Measurements from ENCODE around the gene DNAH3.
"Not testable (repeated sequence)": the region's sequence is repeated elsewhere in the genome, so short reads cannot be mapped to it uniquely, and the experiment has no call there.

Gene DNAH3

GRCh38 chr16:20984019-20984418, 166.6 kb downstream of the DNAH3 start:
- DNase-seq = no peak

GRCh38 chr16:20976576-20976975, 174.1 kb downstream of the DNAH3 start:
- DNase-seq = no peak

GRCh38 chr16:20973201-20973600, 177.4 kb downstream of the DNAH3 start:
- DNase-seq = not testable (repeated sequence)

GRCh38 chr16:20971401-20971800, 179.2 kb downstream of the DNAH3 start:
- DNase-seq = no peak

- no peak for DNase-seq
Observed at GRCh38 chr16:20969386-20969785, 181.3 kb downstream of the DNAH3 start.

- DNase-seq = no peak
Observed at GRCh38 chr16:20968765-20969164, 181.9 kb downstream of the DNAH3 start.

GRCh38 chr16:20960899-20961298, 189.7 kb downstream of the DNAH3 start:
- DNase-seq = no peak

- DNase-seq = no peak
Observed at GRCh38 chr16:20957153-20957552, 193.5 kb downstream of the DNAH3 start.

- no peak for DNase-seq
Observed at GRCh38 chr16:20956319-20956718, 194.3 kb downstream of the DNAH3 start.

- DNase-seq = no peak
Observed at GRCh38 chr16:20954574-20954973, 196.1 kb downstream of the DNAH3 start.

- no peak for DNase-seq
Observed at GRCh38 chr16:20952139-20952920, 198.3 kb downstream of the DNAH3 start.

GRCh38 chr16:20950294-20950693, 200.4 kb downstream of the DNAH3 start:
- DNase-seq = no peak

- DNase-seq = no peak
Observed at GRCh38 chr16:20949660-20950059, 201.0 kb downstream of the DNAH3 start.

- DNase-seq = no peak
Observed at GRCh38 chr16:20948444-20948843, 202.2 kb downstream of the DNAH3 start.

GRCh38 chr16:20946015-20946629, 204.5 kb downstream of the DNAH3 start:
- no peak for DNase-seq

GRCh38 chr16:20945575-20945875, 205.1 kb downstream of the DNAH3 start:
- not testable (repeated sequence) for DNase-seq

GRCh38 chr16:20944861-20945574, 205.6 kb downstream of the DNAH3 start:
- no peak for DNase-seq

- no peak for DNase-seq
Observed at GRCh38 chr16:20942256-20942655, 208.4 kb downstream of the DNAH3 start.

GRCh38 chr16:20941636-20941926, 209.1 kb downstream of the DNAH3 start:
- no peak for DNase-seq

GRCh38 chr16:20940871-20941635, 209.6 kb downstream of the DNAH3 start:
- DNase-seq = no peak

GRCh38 chr16:20939611-20940010, 211.0 kb downstream of the DNAH3 start:
- no peak for DNase-seq

GRCh38 chr16:20938426-20938825, 212.2 kb downstream of the DNAH3 start:
- DNase-seq = no peak

- no peak for DNase-seq
Observed at GRCh38 chr16:20937736-20938135, 212.9 kb downstream of the DNAH3 start.

GRCh38 chr16:20933589-20933988, 217.1 kb downstream of the DNAH3 start:
- no peak for DNase-seq

All from activated T-cell treated with anti-CD3 and anti-CD28 coated beads, Interleukin-2, amount 50 U/mL, for 1 hour (primary cell).